ENCODE results near the gene NUP93.

- TF ChIP-seq, protein P1, sequence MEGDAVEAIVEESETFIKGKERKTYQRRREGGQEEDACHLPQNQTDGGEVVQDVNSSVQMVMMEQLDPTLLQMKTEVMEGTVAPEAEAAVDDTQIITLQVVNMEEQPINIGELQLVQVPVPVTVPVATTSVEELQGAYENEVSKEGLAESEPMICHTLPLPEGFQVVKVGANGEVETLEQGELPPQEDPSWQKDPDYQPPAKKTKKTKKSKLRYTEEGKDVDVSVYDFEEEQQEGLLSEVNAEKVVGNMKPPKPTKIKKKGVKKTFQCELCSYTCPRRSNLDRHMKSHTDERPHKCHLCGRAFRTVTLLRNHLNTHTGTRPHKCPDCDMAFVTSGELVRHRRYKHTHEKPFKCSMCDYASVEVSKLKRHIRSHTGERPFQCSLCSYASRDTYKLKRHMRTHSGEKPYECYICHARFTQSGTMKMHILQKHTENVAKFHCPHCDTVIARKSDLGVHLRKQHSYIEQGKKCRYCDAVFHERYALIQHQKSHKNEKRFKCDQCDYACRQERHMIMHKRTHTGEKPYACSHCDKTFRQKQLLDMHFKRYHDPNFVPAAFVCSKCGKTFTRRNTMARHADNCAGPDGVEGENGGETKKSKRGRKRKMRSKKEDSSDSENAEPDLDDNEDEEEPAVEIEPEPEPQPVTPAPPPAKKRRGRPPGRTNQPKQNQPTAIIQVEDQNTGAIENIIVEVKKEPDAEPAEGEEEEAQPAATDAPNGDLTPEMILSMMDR (IDR thresholded peaks at IDR 0.05; ENCODE audit: borderline replicate concordance, extremely low read depth, low read length, poor library complexity, severe bottlenecking) = no peak
- TF ChIP-seq EZH2 (IDR thresholded peaks at IDR 0.05; ENCODE audit: borderline replicate concordance, low read depth, low read length, severe bottlenecking) = no peak
Measured at GRCh38 chr16:56734429-56734828, 4.5 kb downstream of the NUP93 start.

Data from DND-41 (cell line).